Sigmoid colon (tissue), 7 donors: Measurements from ENCODE around the gene FBXO27. TPM values are rescaled to one million over a fixed set of nuclear protein-coding genes. Genes with fewer than 3 reads are reported as not detected.

ENCODE experiments used
- DNase-seq: peaks from one replicate; pipeline ENCODE4 v3.0.0-alpha.2; 2019
- H3K27ac ChIP-seq, 4 donors: fragments of 200-600 bp; sonication (generic); one replicate each; pipeline ENCODE4 v1.5.1; 2016 to 2019; ENCODE audit warnings: mild to moderate bottlenecking in 1 of 4
- H3K27me3 ChIP-seq, 3 donors: fragments of 200-600 bp; sonication (generic); one replicate each; pipeline ENCODE4 v1.5.1; 2019; ENCODE audit warnings: mild to moderate bottlenecking in 1 of 3
- H3K36me3 ChIP-seq, 4 donors: fragments of 200-600 bp; sonication (generic); one replicate each; pipeline ENCODE4 v1.5.1; 2016 to 2019
- H3K4me1 ChIP-seq, 4 donors: fragments of 200-600 bp; sonication (generic); one replicate each; pipeline ENCODE4 v1.5.1; 2017 to 2019
- H3K4me3 ChIP-seq, 4 donors: fragments of 200-600 bp; sonication (generic); one replicate each; pipeline ENCODE4 v1.5.1; 2017 to 2019; ENCODE audit warnings: mild to moderate bottlenecking in 2 of 4, moderate library complexity in 1 of 4
- H3K9me3 ChIP-seq, 4 donors: fragments of 200-600 bp in 3 of 4; sonication (generic) in 3 of 4; one replicate each; pipeline versions ENCODE4 v1.5.1 to v1.6.1; 2013 to 2019
- EP300 ChIP-seq, 4 donors: sonication (generic); formaldehyde crosslinking; IDR thresholded peaks; one replicate each; pipeline ENCODE4 v1.6.1; 2017; ENCODE audit warnings: antibody characterized with exemption in 4 of 4
- POLR2A ChIP-seq, 2 donors: fragments of 450-650 bp; IDR thresholded peaks; one replicate each; pipeline ENCODE4 v1.6.1; 2016; ENCODE audit warnings: antibody characterized with exemption in 2 of 2, mild to moderate bottlenecking in 2 of 2, moderate library complexity in 2 of 2
- POLR2AphosphoS5 ChIP-seq, 4 donors: sonication (generic); formaldehyde crosslinking; IDR thresholded peaks; one replicate each; pipeline ENCODE4 v1.6.1; 2017; ENCODE audit warnings: antibody characterized with exemption in 4 of 4
- WGBS, 2 donors: extraction: QIAGEN DNeasy Blood & Tissue Kit; methylation state at CpG; one replicate each; pipeline ENCODE4 v1.1.7; 2013; 5-methylcytosine and 5-hydroxymethylcytosine counted together
- intact Hi-C: fragments of 100-400 bp; cut with DNase I; formaldehyde crosslinking; loops from one replicate; pipeline ENCODE4 v1.15.1; 2023
- polyA plus RNA-seq, 3 donors: library from polyadenylated mRNA; stranded (reverse); fragments of 200-250 nt; gene quantifications; one replicate each; pipeline ENCODE4 v1.2.3, GENCODE V29; 2013
- total RNA-seq, 4 donors: library from RNA; depleted of rRNA; stranded (reverse); fragments of >200 nt; gene quantifications; one replicate each; pipeline ENCODE4 v1.1.0, GENCODE V29; 2016
- TF ChIP-seq, protein P1 (sequence below), 4 experiments: fragments of 450-650 bp in 3 of 4; fragments of 200-600 bp in 1 of 4; IDR thresholded peaks; one replicate each; pipeline ENCODE4 v1.5.1; 2016 to 2019; ENCODE audit warnings: antibody characterized with exemption in 4 of 4, mild to moderate bottlenecking in 3 of 4, moderate library complexity in 2 of 4
- donor health status: healthy with polysubstance abuse.
- donor health status: Bipolar disorder and iron deficiency.
- donor health status: healthy.

Gene FBXO27
- total and polyA plus RNA-seq, 7 donors: 0.23 to 17.7 (median 3.0) TPM

DNA sequence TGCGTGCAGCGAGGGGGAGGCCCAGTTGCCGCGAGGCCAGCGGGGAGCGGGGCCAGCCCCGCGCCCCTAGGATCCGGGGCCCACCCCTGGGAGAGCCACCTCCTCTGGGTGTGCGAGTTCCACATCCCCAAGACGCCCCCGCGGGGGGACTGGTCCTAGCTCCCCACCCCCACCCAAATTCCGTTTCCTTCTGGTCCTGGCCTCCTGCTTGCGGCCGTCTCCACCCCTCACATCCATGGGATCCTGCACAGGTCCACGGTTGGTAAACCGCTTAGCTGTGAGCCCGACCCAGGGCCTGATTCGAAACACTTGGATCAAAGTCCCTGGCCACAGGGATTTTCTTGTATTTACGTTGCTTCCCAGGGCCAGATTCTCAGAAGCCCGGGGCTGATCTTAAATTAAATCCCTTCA is 56.5 kb downstream of the FBXO27 start:
- no peak for TF ChIP-seq POLR2AphosphoS5 (IDR thresholded peaks at IDR 0.05)
- no peak for TF ChIP-seq POLR2A (IDR thresholded peaks at IDR 0.05)
- no peak for TF ChIP-seq EP300 (IDR thresholded peaks at IDR 0.05)
- TF ChIP-seq, protein P1, sequence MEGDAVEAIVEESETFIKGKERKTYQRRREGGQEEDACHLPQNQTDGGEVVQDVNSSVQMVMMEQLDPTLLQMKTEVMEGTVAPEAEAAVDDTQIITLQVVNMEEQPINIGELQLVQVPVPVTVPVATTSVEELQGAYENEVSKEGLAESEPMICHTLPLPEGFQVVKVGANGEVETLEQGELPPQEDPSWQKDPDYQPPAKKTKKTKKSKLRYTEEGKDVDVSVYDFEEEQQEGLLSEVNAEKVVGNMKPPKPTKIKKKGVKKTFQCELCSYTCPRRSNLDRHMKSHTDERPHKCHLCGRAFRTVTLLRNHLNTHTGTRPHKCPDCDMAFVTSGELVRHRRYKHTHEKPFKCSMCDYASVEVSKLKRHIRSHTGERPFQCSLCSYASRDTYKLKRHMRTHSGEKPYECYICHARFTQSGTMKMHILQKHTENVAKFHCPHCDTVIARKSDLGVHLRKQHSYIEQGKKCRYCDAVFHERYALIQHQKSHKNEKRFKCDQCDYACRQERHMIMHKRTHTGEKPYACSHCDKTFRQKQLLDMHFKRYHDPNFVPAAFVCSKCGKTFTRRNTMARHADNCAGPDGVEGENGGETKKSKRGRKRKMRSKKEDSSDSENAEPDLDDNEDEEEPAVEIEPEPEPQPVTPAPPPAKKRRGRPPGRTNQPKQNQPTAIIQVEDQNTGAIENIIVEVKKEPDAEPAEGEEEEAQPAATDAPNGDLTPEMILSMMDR (IDR thresholded peaks at IDR 0.05): no peak
- intact Hi-C loops: loop anchor here (2.0 kb wide), 1 partner anchor 13 kb away; no protein-coding TSS in a partner anchor
- peak overlapping the region; percentile 56 to 68 (median 64) for H3K4me3 ChIP-seq
- DNase-seq: no peak
- no peaks in the 10 kb centered on the region for H3K27me3 ChIP-seq
- H3K9me3 ChIP-seq: no peaks in the 10 kb centered on the region
- H3K4me1 ChIP-seq: peaks cover 0 to 24% (median 21%) of the 10 kb centered on the region in 4 donors
- 5 to 15% methylated on average over 22 of the region's 22 CpGs for WGBS, 2 donors
- no peaks in the 10 kb centered on the region for H3K36me3 ChIP-seq
- H3K27ac ChIP-seq: peak overlapping the region; percentile 85 to 96 (median 90)

DNA sequence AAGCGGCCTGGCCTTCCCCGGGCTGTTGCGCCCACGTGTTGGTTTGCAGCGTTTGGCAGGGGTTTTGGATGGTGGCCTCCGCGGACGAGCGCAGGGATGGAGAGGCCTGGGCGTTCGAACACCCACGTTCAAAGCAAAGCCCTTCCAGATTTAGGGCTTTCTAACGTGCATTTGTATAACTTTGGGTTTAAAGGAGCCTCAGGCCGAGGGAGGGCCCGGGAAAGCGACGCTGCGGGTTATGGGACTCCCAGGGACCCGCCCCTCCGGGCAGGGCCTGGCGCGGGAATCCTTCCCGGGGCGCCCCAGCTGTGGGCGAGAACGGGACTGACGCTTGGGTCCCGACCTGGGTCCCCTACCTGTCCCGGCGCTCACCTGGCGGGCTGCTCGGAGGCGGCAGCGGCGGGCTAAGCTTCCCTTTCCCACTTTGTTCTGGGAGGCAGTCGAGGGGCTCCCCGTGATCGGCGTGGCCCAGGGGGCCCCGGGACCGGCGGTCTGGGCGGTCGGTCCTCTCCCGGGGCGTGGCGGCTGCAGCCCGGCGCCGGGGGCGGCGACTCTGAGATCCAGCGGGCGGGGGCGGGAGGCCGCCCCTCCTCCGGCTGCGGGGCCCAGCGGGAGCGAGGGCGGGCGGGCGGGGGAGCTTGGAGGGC is 57.0 kb downstream of the FBXO27 start, which contains the start of gene FBXO17:
FBXO17 (minus strand) TSS at position 529 of the 647 bp plus-strand sequence. CDS start 25,423 bp downstream, outside the sequence.
- peak within 1 kb of the TSS; percentile 85 to 96 (median 90) for H3K27ac ChIP-seq
- 5 to 7% methylated on average over 63 of the region's 63 CpGs for WGBS, 2 donors
- no peaks in the 10 kb centered on the region for H3K27me3 ChIP-seq
- H3K4me1 ChIP-seq: peaks cover 0 to 24% (median 21%) of the 10 kb centered on the region in 4 donors
- peak; percentile 81 for DNase-seq
- H3K9me3 ChIP-seq: no peaks in the 10 kb centered on the region
- intact Hi-C loops: no loop called here
- peak within 1 kb of the TSS; percentile 56 to 68 (median 64) for H3K4me3 ChIP-seq
- TF ChIP-seq, protein P1 (IDR thresholded peaks at IDR 0.05): no peak
- TF ChIP-seq POLR2AphosphoS5 (IDR thresholded peaks at IDR 0.05): peak in 2 of 4 donors; percentile 33 to 54
- peak in 1 of 2 donors; percentile 21 for TF ChIP-seq POLR2A (IDR thresholded peaks at IDR 0.05)
- no peak for TF ChIP-seq EP300 (IDR thresholded peaks at IDR 0.05)
- no peaks in the 10 kb centered on the region for H3K36me3 ChIP-seq

DNA sequence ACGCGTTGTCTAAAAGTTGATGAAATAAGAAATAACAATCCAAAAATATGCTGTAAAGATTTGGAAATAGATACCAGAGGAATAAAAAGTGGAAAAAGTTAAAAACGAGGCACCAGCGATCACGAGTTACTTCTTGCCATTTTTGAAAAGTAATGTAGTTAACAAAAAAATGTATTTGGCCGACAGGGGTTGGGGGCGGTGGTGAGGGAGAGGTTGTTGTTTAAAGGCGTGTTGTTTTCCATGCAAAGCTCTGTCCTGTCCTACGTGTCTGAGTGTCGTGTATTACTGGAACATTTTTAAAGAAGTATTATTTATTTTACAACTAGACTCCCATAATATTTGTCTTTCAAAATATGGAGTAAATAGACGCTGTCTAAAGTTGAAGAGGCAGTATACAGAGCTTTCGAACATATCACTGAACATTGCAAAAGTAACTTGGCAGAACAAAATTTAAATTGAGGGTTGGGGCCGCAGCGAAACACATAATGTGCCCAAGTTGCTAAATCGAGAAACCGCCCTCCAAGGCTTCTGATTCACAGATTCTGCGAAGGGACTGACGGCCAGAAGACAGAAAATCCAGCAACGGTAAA is 57.6 kb downstream of the FBXO27 start:
- no peak for DNase-seq
- TF ChIP-seq EP300 (IDR thresholded peaks at IDR 0.05) (no peak), POLR2AphosphoS5 (IDR thresholded peaks at IDR 0.05) (no peak), POLR2A (IDR thresholded peaks at IDR 0.05) (no peak)
- TF ChIP-seq, protein P1 (IDR thresholded peaks at IDR 0.05): no peak
- Histone ChIP-seq H3K27ac (peak overlapping the region; percentile 85 to 96 (median 90)), H3K9me3 (no peaks in the 10 kb centered on the region), H3K36me3 (no peaks in the 10 kb centered on the region), H3K4me1 (peaks cover 0 to 24% (median 21%) of the 10 kb centered on the region in 4 donors), H3K27me3 (no peaks in the 10 kb centered on the region), H3K4me3 (peak overlapping the region; percentile 56 to 68 (median 64))
- intact Hi-C loops: no loop called here
- WGBS, 2 donors: 54 to 63% methylated on average over 19 of the region's 19 CpGs

Other genes starting within 250 kb of the FBXO27 start
- 1 to 10 TPM in 1 of 4 donors, not detected in 3; 3.0 TPM for gene LGALS7B, start 243.3 kb downstream of the FBXO27 start, total RNA-seq
- 1 to 10 TPM in 1 of 3 donors, not detected in 2; 1.2 TPM for gene LGALS7B, start 243.3 kb downstream of the FBXO27 start, polyA plus RNA-seq
- gene LGALS4, start 219.6 kb downstream of the FBXO27 start, total RNA-seq: 10 to 100 TPM in 1 of 4 donors, 1 to 10 TPM in 2, under 1 TPM in 1; 0.33 to 13.2 (median 4.4) TPM
- 1,000 to 10,000 TPM; 2,620 to 9,832 (median 7,672) TPM for gene LGALS4, start 219.6 kb downstream of the FBXO27 start, polyA plus RNA-seq
- 100 to 1,000 TPM in 3 of 4 donors, 10 to 100 TPM in 1; 99.5 to 149 (median 120) TPM for gene ECH1, start 200.8 kb downstream of the FBXO27 start, total RNA-seq
- 100 to 1,000 TPM; 348 to 548 (median 422) TPM for gene ECH1, start 200.8 kb downstream of the FBXO27 start, polyA plus RNA-seq
- gene HNRNPL, start 182.6 kb downstream of the FBXO27 start, total RNA-seq: 100 to 1,000 TPM; 140 to 201 (median 171) TPM
- 100 to 1,000 TPM; 115 to 206 (median 129) TPM for gene HNRNPL, start 182.6 kb downstream of the FBXO27 start, polyA plus RNA-seq
- 10 to 100 TPM in 1 of 4 donors, 1 to 10 TPM in 3; 3.5 to 15.8 (median 4.7) TPM for gene RINL, start 154.3 kb downstream of the FBXO27 start, total RNA-seq
- 10 to 100 TPM in 1 of 3 donors, 1 to 10 TPM in 2; 3.7 to 17.6 (median 4.8) TPM for gene RINL, start 154.3 kb downstream of the FBXO27 start, polyA plus RNA-seq
- 10 to 100 TPM; 65.5 to 92.7 (median 85.2) TPM for gene SIRT2, start 132.9 kb downstream of the FBXO27 start, total RNA-seq
- gene SIRT2, start 132.9 kb downstream of the FBXO27 start, polyA plus RNA-seq: 10 to 100 TPM; 36.2 to 46.7 (median 39.0) TPM
- gene NFKBIB, start 132.6 kb downstream of the FBXO27 start, total RNA-seq: 10 to 100 TPM; 13.8 to 20.2 (median 16.9) TPM
- gene NFKBIB, start 132.6 kb downstream of the FBXO27 start, polyA plus RNA-seq: 10 to 100 TPM; 28.8 to 63.9 (median 45.8) TPM
- gene CCER2, start 120.4 kb downstream of the FBXO27 start, total RNA-seq: 1 to 10 TPM in 1 of 4 donors, under 1 TPM in 1, not detected in 2; 0.83 to 1.1 TPM
- gene CCER2, start 120.4 kb downstream of the FBXO27 start, polyA plus RNA-seq: under 1 TPM in 1 of 3 donors, not detected in 2; 0.90 TPM
- 10 to 100 TPM in 2 of 4 donors, 1 to 10 TPM in 2; 7.4 to 32.7 (median 12.2) TPM for gene SARS2, start 101.8 kb downstream of the FBXO27 start, total RNA-seq
- 10 to 100 TPM; 14.4 to 38.9 (median 15.3) TPM for gene SARS2, start 101.8 kb downstream of the FBXO27 start, polyA plus RNA-seq
- 10 to 100 TPM; 25.0 to 30.7 (median 27.5) TPM for gene MRPS12, start 101.6 kb downstream of the FBXO27 start, total RNA-seq
- gene MRPS12, start 101.6 kb downstream of the FBXO27 start, polyA plus RNA-seq: 10 to 100 TPM; 58.9 to 74.4 (median 73.2) TPM
- gene FBXO17, start 56.8 kb downstream of the FBXO27 start, total RNA-seq: 10 to 100 TPM; 20.3 to 28.6 (median 25.9) TPM
- gene FBXO17, start 56.8 kb downstream of the FBXO27 start, polyA plus RNA-seq: 1 to 10 TPM; 1.6 to 4.8 (median 3.3) TPM
- not detected for gene ACP7, start 51.8 kb upstream of the FBXO27 start, total RNA-seq
- not detected for gene ACP7, start 51.8 kb upstream of the FBXO27 start, polyA plus RNA-seq
- 10 to 100 TPM in 2 of 4 donors, 1 to 10 TPM in 2; 6.2 to 27.1 (median 9.3) TPM for gene PAK4, start 93.2 kb upstream of the FBXO27 start, total RNA-seq
- 10 to 100 TPM; 42.1 to 62.0 (median 45.0) TPM for gene PAK4, start 93.2 kb upstream of the FBXO27 start, polyA plus RNA-seq
- under 1 TPM in 1 of 4 donors, not detected in 3; 0.41 TPM for gene NCCRP1, start 164.4 kb upstream of the FBXO27 start, total RNA-seq
- gene NCCRP1, start 164.4 kb upstream of the FBXO27 start, polyA plus RNA-seq: under 1 TPM in 2 of 3 donors, not detected in 1; 0.52 to 0.60 TPM
- not detected for gene SYCN, start 171.7 kb upstream of the FBXO27 start, total RNA-seq
- gene SYCN, start 171.7 kb upstream of the FBXO27 start, polyA plus RNA-seq: not detected
- gene IFNL3, start 212.5 kb upstream of the FBXO27 start, total RNA-seq: not detected
- gene IFNL3, start 212.5 kb upstream of the FBXO27 start, polyA plus RNA-seq: under 1 TPM in 1 of 3 donors, not detected in 2; 0.22 TPM
- not detected for gene IFNL4, start 216.3 kb upstream of the FBXO27 start, total RNA-seq
- not detected for gene IFNL4, start 216.3 kb upstream of the FBXO27 start, polyA plus RNA-seq
- gene IFNL2, start 235.8 kb upstream of the FBXO27 start, total RNA-seq: not detected
- not detected for gene IFNL2, start 235.8 kb upstream of the FBXO27 start, polyA plus RNA-seq